ENCODE measurements around the gene HK3.

Gene HK3

GRCh38 chr5:176868731-176869130 lies 30.4 kb downstream of the HK3 start:
- no peak for DNase-seq (ENCODE audit: low read depth)
- TF ChIP-seq, protein P1, sequence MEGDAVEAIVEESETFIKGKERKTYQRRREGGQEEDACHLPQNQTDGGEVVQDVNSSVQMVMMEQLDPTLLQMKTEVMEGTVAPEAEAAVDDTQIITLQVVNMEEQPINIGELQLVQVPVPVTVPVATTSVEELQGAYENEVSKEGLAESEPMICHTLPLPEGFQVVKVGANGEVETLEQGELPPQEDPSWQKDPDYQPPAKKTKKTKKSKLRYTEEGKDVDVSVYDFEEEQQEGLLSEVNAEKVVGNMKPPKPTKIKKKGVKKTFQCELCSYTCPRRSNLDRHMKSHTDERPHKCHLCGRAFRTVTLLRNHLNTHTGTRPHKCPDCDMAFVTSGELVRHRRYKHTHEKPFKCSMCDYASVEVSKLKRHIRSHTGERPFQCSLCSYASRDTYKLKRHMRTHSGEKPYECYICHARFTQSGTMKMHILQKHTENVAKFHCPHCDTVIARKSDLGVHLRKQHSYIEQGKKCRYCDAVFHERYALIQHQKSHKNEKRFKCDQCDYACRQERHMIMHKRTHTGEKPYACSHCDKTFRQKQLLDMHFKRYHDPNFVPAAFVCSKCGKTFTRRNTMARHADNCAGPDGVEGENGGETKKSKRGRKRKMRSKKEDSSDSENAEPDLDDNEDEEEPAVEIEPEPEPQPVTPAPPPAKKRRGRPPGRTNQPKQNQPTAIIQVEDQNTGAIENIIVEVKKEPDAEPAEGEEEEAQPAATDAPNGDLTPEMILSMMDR (conservative IDR thresholded peaks at IDR 0.05; ENCODE audit: low read length) = no peak

DNA sequence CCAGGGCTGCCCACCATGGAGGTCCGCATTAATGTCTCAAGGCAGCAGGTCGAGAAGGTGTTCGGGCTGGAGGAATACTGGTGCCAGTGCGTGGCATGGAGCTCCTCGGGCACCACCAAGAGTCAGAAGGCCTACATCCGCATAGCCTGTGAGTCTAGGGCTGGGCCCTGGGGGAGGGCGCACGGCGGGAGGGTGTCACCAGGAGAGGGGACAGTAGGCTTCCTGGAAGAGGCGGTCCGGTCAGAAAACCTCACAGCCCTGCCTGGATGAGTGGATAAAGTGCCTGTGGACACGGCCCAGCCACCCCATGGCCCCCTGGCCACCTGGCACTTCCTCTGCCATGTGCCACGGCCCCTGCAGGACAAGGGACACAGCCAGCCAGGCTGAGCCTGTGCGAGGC lies 31.0 kb downstream of the HK3 start:
- TF ChIP-seq, protein P1 (conservative IDR thresholded peaks at IDR 0.05; ENCODE audit: low read length) = no peak
- no peak for DNase-seq (ENCODE audit: low read depth)
- no peak overlapping the region for H3K4me3 ChIP-seq (ENCODE audit: low read length)

More at GRCh38 chr5:176868731-176869130, 30.4 kb downstream of the HK3 start:
- no peak overlapping the region for H3K4me3 ChIP-seq (ENCODE audit: low read length)

GRCh38 chr5:176866707-176867310 lies 32.3 kb downstream of the HK3 start:
- no peak overlapping the region for H3K4me3 ChIP-seq (ENCODE audit: low read length)
- no peak for DNase-seq (ENCODE audit: low read depth)
- TF ChIP-seq, protein P1 (conservative IDR thresholded peaks at IDR 0.05; ENCODE audit: low read length) = no peak

GRCh38 chr5:176865964-176866363 lies 33.2 kb downstream of the HK3 start:
- TF ChIP-seq, protein P1 (conservative IDR thresholded peaks at IDR 0.05; ENCODE audit: low read length) = no peak
- H3K4me3 ChIP-seq (ENCODE audit: low read length) = no peak overlapping the region
- DNase-seq (ENCODE audit: low read depth) = no peak

DNA sequence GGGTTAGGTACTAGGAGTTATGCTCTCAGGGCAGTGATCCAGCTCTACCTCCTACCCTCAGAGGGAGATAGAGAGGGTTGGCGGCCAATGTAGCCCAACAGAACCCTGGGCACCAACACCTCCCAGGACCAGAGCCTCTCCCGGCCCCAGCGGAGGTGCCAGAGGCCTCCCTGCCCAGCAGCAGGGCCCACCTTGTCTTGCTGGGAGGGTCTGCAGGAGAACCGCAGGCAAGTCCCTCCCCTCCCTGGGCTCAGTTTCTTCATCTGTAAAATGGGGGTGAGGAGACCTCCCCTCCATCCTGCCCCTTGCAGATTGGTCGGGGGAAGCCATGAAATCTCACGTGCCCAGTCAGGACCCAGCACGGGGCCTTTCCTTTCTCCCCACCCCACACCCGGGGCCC lies 34.4 kb downstream of the HK3 start:
- DNase-seq (ENCODE audit: low read depth) = no peak
- no peak overlapping the region for H3K4me3 ChIP-seq (ENCODE audit: low read length)
- TF ChIP-seq, protein P1 (conservative IDR thresholded peaks at IDR 0.05; ENCODE audit: low read length) = no peak

DNA sequence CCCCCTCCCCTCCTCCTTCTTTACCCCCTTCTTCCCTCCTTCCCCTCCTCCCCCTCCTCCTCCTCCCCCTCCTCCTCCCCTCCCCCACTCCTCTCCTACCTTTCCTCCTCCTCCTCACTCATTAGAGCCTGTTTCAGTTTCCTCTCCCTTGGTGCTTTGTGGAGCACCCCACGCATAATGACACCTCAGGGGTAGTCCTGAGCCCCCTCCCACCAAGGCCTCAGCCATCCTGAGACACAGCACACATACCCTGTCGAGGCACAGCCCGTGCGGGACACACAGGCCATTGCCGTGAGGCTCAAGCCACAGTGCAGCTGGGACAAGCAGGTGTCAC lies 35.4 kb downstream of the HK3 start:
- TF ChIP-seq, protein P1 (conservative IDR thresholded peaks at IDR 0.05; ENCODE audit: low read length) = no peak

DNA sequence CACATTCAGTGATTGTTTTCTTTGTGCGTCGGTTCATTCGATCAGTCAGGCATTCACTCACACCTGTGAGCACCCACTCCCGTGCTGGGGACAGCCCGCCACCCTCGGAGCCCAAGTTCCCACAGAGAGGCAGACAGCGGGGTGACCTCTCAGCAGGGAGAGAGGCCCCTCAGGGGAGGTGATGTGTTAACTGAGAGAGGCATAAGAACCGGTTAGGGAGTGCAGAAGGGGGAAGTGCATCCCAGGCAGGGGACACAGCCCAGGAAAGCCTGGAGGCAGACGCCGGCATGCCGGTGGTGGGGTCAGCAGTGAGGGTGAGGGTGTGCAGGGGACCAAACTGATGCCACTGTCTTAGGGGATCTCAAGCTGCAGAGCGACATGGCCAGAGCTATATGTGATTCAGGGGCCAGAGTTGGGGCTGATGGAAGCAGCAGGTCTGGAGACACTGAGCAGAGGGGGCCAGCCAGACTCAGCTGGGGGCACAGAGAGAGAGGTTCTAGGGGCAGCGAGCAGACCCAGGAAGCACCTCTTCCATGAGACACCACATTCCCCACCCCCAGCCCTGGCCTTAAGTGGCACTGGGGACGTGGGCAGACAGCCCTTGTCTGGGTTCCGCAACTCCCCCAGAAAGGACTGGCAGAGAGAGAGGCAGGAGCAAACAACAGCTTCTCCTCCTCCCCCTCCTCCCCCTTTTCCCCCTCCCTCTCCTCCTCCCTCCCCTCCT lies 35.9 kb downstream of the HK3 start:
- H3K4me3 ChIP-seq (ENCODE audit: low read length) = no peak overlapping the region
- TF ChIP-seq, protein P1 (conservative IDR thresholded peaks at IDR 0.05; ENCODE audit: low read length) = no peak
- DNase-seq (ENCODE audit: low read depth) = no peak

More for the DNA sequence above, 35.4 kb downstream of the HK3 start:
- no peak overlapping the region for H3K4me3 ChIP-seq (ENCODE audit: low read length)
- no peak for DNase-seq (ENCODE audit: low read depth)
